Naive thymus-derived CD4-positive, alpha-beta T cell (primary cell): Measurements from ENCODE around the gene NDFIP2. TPM values are rescaled to one million over a fixed set of nuclear protein-coding genes. Genes with fewer than 3 reads are reported as not detected.

Experiments used
- ATAC-seq: fragments of 150-1000 bp; cut with Tn5 transposase; 2 replicates; pipeline ENCODE4 v1.10.0; 2021; ENCODE audit warnings: mild to moderate bottlenecking, moderate library complexity
- CTCF ChIA-PET: fragments of 350-600 bp; sonication (Branson Sonifier 250); formaldehyde crosslinking; loops from one replicate; lab custom pipeline; 2021; ENCODE audit warnings: antibody characterized with exemption; lab: Charles Lee
- POLR2A ChIA-PET: fragments of 350-600 bp; sonication (Branson Sonifier 250); formaldehyde crosslinking; loops from one replicate; lab custom pipeline; 2021; ENCODE audit warnings: antibody characterized with exemption, inconsistent platforms; lab: Charles Lee
- DNase-seq, 9 donors: peaks; one replicate each; pipeline versions ENCODE4 v3.0.0 to v3.0.0-alpha.2; 2020 to 2022; ENCODE audit warnings: mixed read lengths in 1 of 9
- H3K27ac ChIP-seq: one replicate; pipeline ENCODE4 v1.7.0; 2013; ENCODE audit warnings: mild to moderate bottlenecking, low read depth, low read length, moderate library complexity
- H3K27me3 ChIP-seq, 2 donors: one replicate each; pipeline ENCODE4 v1.7.0; 2013; ENCODE audit warnings: low read length in 2 of 2, mild to moderate bottlenecking in 2 of 2, moderate library complexity in 2 of 2; ENCODE audit not compliant: control insufficient read depth in 2 of 2, insufficient read depth in 2 of 2
- H3K36me3 ChIP-seq, 3 experiments: 1 replicate in 2 of 3; 2 replicates in 1 of 3; pipeline ENCODE4 v1.7.0; 2013; ENCODE audit warnings: low read length in 3 of 3, mild to moderate bottlenecking in 3 of 3, moderate library complexity in 1 of 3; ENCODE audit not compliant: insufficient read depth in 3 of 3, control insufficient read depth in 2 of 3
- H3K4me1 ChIP-seq, 2 donors: one replicate each; pipeline ENCODE4 v1.7.0; 2013; ENCODE audit warnings: low read length in 2 of 2, mild to moderate bottlenecking in 2 of 2, moderate library complexity in 1 of 2; ENCODE audit not compliant: control insufficient read depth in 2 of 2, insufficient read depth in 2 of 2
- H3K4me3 ChIP-seq: 2 replicates; pipeline ENCODE4 v1.7.0; 2013; ENCODE audit warnings: mild to moderate bottlenecking, low read length
- H3K9me3 ChIP-seq, 3 experiments: 1 replicate in 2 of 3; 2 replicates in 1 of 3; pipeline ENCODE4 v1.7.0; 2013; ENCODE audit warnings: low read length in 3 of 3; ENCODE audit not compliant: control insufficient read depth in 2 of 3
- H3K27ac Mint-ChIP-seq, 9 donors: one replicate each; pipeline ENCODE4 v1.8.0; 2020 to 2022; ENCODE audit warnings: mixed read lengths in 9 of 9, mild to moderate bottlenecking in 8 of 9, moderate library complexity in 5 of 9, inconsistent platforms in 2 of 9
- H3K27me3 Mint-ChIP-seq, 5 donors: one replicate each; pipeline ENCODE4 v1.8.0; 2021 to 2022; ENCODE audit warnings: mixed read lengths in 5 of 5, mild to moderate bottlenecking in 1 of 5
- H3K36me3 Mint-ChIP-seq, 5 donors: one replicate each; pipeline ENCODE4 v1.8.0; 2020 to 2022; ENCODE audit warnings: mixed read lengths in 5 of 5, mild to moderate bottlenecking in 3 of 5, inconsistent platforms in 1 of 5
- H3K4me1 Mint-ChIP-seq, 7 donors: one replicate each; pipeline ENCODE4 v1.8.0; 2020 to 2022; ENCODE audit warnings: mixed read lengths in 7 of 7, mild to moderate bottlenecking in 3 of 7, inconsistent platforms in 1 of 7
- H3K4me3 Mint-ChIP-seq, 10 donors: one replicate each; pipeline ENCODE4 v1.8.0; 2020 to 2022; ENCODE audit warnings: mild to moderate bottlenecking in 10 of 10, mixed read lengths in 10 of 10, moderate library complexity in 6 of 10, inconsistent platforms in 2 of 10
- H3K9me3 Mint-ChIP-seq, 11 donors: one replicate each; pipeline ENCODE4 v1.8.0; 2020 to 2022; ENCODE audit warnings: mixed read lengths in 11 of 11, mild to moderate bottlenecking in 4 of 11, inconsistent platforms in 1 of 11, moderate library complexity in 1 of 11
- intact Hi-C, 2 donors: fragments of 100-400 bp; cut with micrococcal nuclease; formaldehyde crosslinking; loops; one replicate each; pipeline ENCODE4 v1.15.1; 2023
- polyA plus RNA-seq, 2 donors: library from polyadenylated mRNA; unstranded; fragments of 300-500 nt; fragmentation: Illumina TruSeq; gene quantifications; one replicate each; pipeline ENCODE4 v1.2.3, GENCODE V29; 2021
- total RNA-seq, 6 experiments: library from RNA in 5 of 6; stranded (reverse) in 5 of 6; gene quantifications; 1 replicate in 5 of 6; 2 replicates in 1 of 6; pipeline ENCODE4 v1.2.3 and lab custom pipeline; 2021 to 2026

The NDFIP2 gene
- total and polyA plus RNA-seq, 7 experiments from 2014 or later, result 2.6 to 123 (median 5.3) TPM

- ATAC-seq, result no peak
- no peaks in the 10 kb centered on the region for H3K36me3 ChIP-seq
- H3K27me3 Mint-ChIP-seq, result no peaks in the 10 kb centered on the region
- no peaks in the 10 kb centered on the region for H3K4me1 ChIP-seq
- intact Hi-C loops, result no loop called here
- CTCF ChIA-PET, result no interaction called here
- no peak for DNase-seq
- H3K9me3 ChIP-seq, result no peaks in the 10 kb centered on the region
- H3K9me3 Mint-ChIP-seq, result peaks cover 0 to 5% (median 0%) of the 10 kb centered on the region in 11 donors
- H3K27ac ChIP-seq, result no peak overlapping the region
- H3K27ac Mint-ChIP-seq, result no peak overlapping the region
- H3K27me3 ChIP-seq, result no peaks in the 10 kb centered on the region
- H3K4me3 Mint-ChIP-seq, result no peak overlapping the region
- H3K4me1 Mint-ChIP-seq, result peaks cover 0 to 29% (median 0%) of the 10 kb centered on the region in 7 donors
- H3K4me3 ChIP-seq, result no peak overlapping the region
- POLR2A ChIA-PET, result no interaction called here
- H3K36me3 Mint-ChIP-seq, result peaks cover 0 to 15% (median 0%) of the 10 kb centered on the region in 5 donors
These were observed 17.4 kb upstream of the NDFIP2 start for GRCh38 chr13:79463604-79464003.

- Mint-ChIP-seq H3K36me3 (peaks cover 0 to 16% (median 0%) of the 10 kb centered on the region in 5 donors), H3K4me1 (peaks cover 0 to 26% (median 0%) of the 10 kb centered on the region in 7 donors), H3K9me3 (peaks cover 0 to 2% (median 0%) of the 10 kb centered on the region in 11 donors), H3K27ac (no peak overlapping the region), H3K4me3 (no peak overlapping the region), H3K27me3 (no peaks in the 10 kb centered on the region)
- no peak overlapping the region for H3K4me3 ChIP-seq
- ChIA-PET POLR2A (no interaction called here), CTCF (no interaction called here)
- H3K36me3 ChIP-seq, result no peaks in the 10 kb centered on the region
- intact Hi-C loops, result no loop called here
- H3K9me3 ChIP-seq, result no peaks in the 10 kb centered on the region
- no peak for DNase-seq
- no peak overlapping the region for H3K27ac ChIP-seq
- H3K27me3 ChIP-seq, result no peaks in the 10 kb centered on the region
- H3K4me1 ChIP-seq, result no peaks in the 10 kb centered on the region
- ATAC-seq, result no peak
These were observed 14.1 kb upstream of the NDFIP2 start for GRCh38 chr13:79466872-79467271.

- Histone ChIP-seq H3K4me1 (no peaks in the 10 kb centered on the region), H3K36me3 (no peaks in the 10 kb centered on the region), H3K9me3 (no peaks in the 10 kb centered on the region), H3K27ac (no peak overlapping the region), H3K4me3 (no peak overlapping the region), H3K27me3 (no peaks in the 10 kb centered on the region)
- DNase-seq (no peak), ATAC-seq (no peak)
- ChIA-PET POLR2A (no interaction called here), CTCF (no interaction called here)
- H3K36me3 Mint-ChIP-seq, result peaks cover 0 to 13% (median 0%) of the 10 kb centered on the region in 5 donors
- peaks cover 0 to 19% (median 0%) of the 10 kb centered on the region in 7 donors for H3K4me1 Mint-ChIP-seq
- no peak overlapping the region for H3K4me3 Mint-ChIP-seq
- H3K27me3 Mint-ChIP-seq, result peaks cover 0 to 3% (median 0%) of the 10 kb centered on the region in 5 donors
- intact Hi-C loops, result no loop called here
- no peak overlapping the region for H3K27ac Mint-ChIP-seq
- H3K9me3 Mint-ChIP-seq, result peaks cover 0 to 2% (median 0%) of the 10 kb centered on the region in 11 donors
These were observed 12.6 kb upstream of the NDFIP2 start for GRCh38 chr13:79468402-79468801.

GRCh38 chr13:79468819-79469218, 12.1 kb upstream of the NDFIP2 start:
- ChIA-PET POLR2A (no interaction called here), CTCF (no interaction called here)
- Mint-ChIP-seq H3K4me1 (peaks cover 0 to 17% (median 0%) of the 10 kb centered on the region in 7 donors), H3K9me3 (peaks cover 0 to 2% (median 0%) of the 10 kb centered on the region in 11 donors), H3K36me3 (peaks cover 0 to 11% (median 0%) of the 10 kb centered on the region in 5 donors), H3K4me3 (peak overlapping the region in 1 of 10 donors; percentile 3), H3K27me3 (peaks cover 0 to 3% (median 0%) of the 10 kb centered on the region in 5 donors), H3K27ac (no peak overlapping the region)
- Histone ChIP-seq H3K36me3 (no peaks in the 10 kb centered on the region), H3K27ac (no peak overlapping the region), H3K4me3 (no peak overlapping the region), H3K9me3 (no peaks in the 10 kb centered on the region), H3K27me3 (no peaks in the 10 kb centered on the region), H3K4me1 (no peaks in the 10 kb centered on the region)
- intact Hi-C loops, result loop anchor here in 1 of 2 donors (1.0 kb wide), 1 partner anchor 8 kb away; no protein-coding TSS in a partner anchor
- no peak for ATAC-seq
- DNase-seq, result no peak

GRCh38 chr13:79469608-79470007, 11.3 kb upstream of the NDFIP2 start:
- CTCF ChIA-PET, result no interaction called here
- H3K4me1 Mint-ChIP-seq, result peaks cover 0 to 17% (median 0%) of the 10 kb centered on the region in 7 donors
- H3K27me3 Mint-ChIP-seq, result peaks cover 0 to 3% (median 0%) of the 10 kb centered on the region in 5 donors

GRCh38 chr13:79470666-79471065, 10.3 kb upstream of the NDFIP2 start:
- no peaks in the 10 kb centered on the region for H3K4me1 ChIP-seq
- no peak overlapping the region for H3K27ac Mint-ChIP-seq
- H3K9me3 Mint-ChIP-seq, result peaks cover 0 to 12% (median 0%) of the 10 kb centered on the region in 11 donors
- H3K9me3 ChIP-seq, result no peaks in the 10 kb centered on the region
- ChIA-PET CTCF (no interaction called here), POLR2A (no interaction called here)
- no peaks in the 10 kb centered on the region for H3K36me3 ChIP-seq
- peaks cover 0 to 17% (median 0%) of the 10 kb centered on the region in 7 donors for H3K4me1 Mint-ChIP-seq
- no peaks in the 10 kb centered on the region for H3K27me3 ChIP-seq
- H3K27me3 Mint-ChIP-seq, result peaks cover 0 to 3% (median 0%) of the 10 kb centered on the region in 5 donors
- no peak for DNase-seq
- H3K36me3 Mint-ChIP-seq, result peaks cover 0 to 20% (median 0%) of the 10 kb centered on the region in 5 donors
- no peak overlapping the region for H3K27ac ChIP-seq
- intact Hi-C loops, result no loop called here
- no peak overlapping the region for H3K4me3 Mint-ChIP-seq
- H3K4me3 ChIP-seq, result no peak overlapping the region
- ATAC-seq, result no peak

More at GRCh38 chr13:79469608-79470007, 11.3 kb upstream of the NDFIP2 start:
- no peaks in the 10 kb centered on the region for H3K4me1 ChIP-seq
- POLR2A ChIA-PET, result no interaction called here
- no peak for DNase-seq
- intact Hi-C loops, result loop anchor here in 1 of 2 donors (1.0 kb wide), 1 partner anchor 8 kb away; no protein-coding TSS in a partner anchor
- H3K4me3 ChIP-seq, result no peak overlapping the region
- H3K27ac ChIP-seq, result no peak overlapping the region
- H3K4me3 Mint-ChIP-seq, result no peak overlapping the region
- no peak overlapping the region for H3K27ac Mint-ChIP-seq
- ATAC-seq, result no peak
- no peaks in the 10 kb centered on the region for H3K27me3 ChIP-seq
- peaks cover 0 to 9% (median 0%) of the 10 kb centered on the region in 11 donors for H3K9me3 Mint-ChIP-seq
- H3K36me3 ChIP-seq, result no peaks in the 10 kb centered on the region
- H3K9me3 ChIP-seq, result no peaks in the 10 kb centered on the region
- H3K36me3 Mint-ChIP-seq, result peaks cover 0 to 17% (median 0%) of the 10 kb centered on the region in 5 donors

GRCh38 chr13:79475569-79475968, 5.4 kb upstream of the NDFIP2 start:
- DNase-seq, result no peak
- Mint-ChIP-seq H3K4me1 (peaks cover 0 to 25% (median 14%) of the 10 kb centered on the region in 7 donors), H3K36me3 (peaks cover 0 to 13% (median 0%) of the 10 kb centered on the region in 5 donors), H3K27ac (no peak overlapping the region), H3K4me3 (no peak overlapping the region), H3K9me3 (peaks cover 0 to 10% (median 0%) of the 10 kb centered on the region in 11 donors), H3K27me3 (peaks cover 0 to 5% (median 0%) of the 10 kb centered on the region in 5 donors)
- intact Hi-C loops, result loop anchor here in 1 of 2 donors (5.0 kb wide), 1 partner anchor 1778 kb away; the partner anchor contains the start of gene SLAIN1
- ChIA-PET CTCF (no interaction called here), POLR2A (no interaction called here)
- no peak overlapping the region for H3K4me3 ChIP-seq
- H3K9me3 ChIP-seq, result no peaks in the 10 kb centered on the region
- no peak for ATAC-seq
- H3K4me1 ChIP-seq, result no peaks in the 10 kb centered on the region
- H3K36me3 ChIP-seq, result no peaks in the 10 kb centered on the region
- no peak overlapping the region for H3K27ac ChIP-seq
- no peaks in the 10 kb centered on the region for H3K27me3 ChIP-seq
